ENCODE results near the gene KRT86.
"Not testable (repeated sequence)": the region's sequence is repeated elsewhere in the genome, so short reads cannot be mapped to it uniquely, and the experiment has no call there.

KRT86 gene

DNA sequence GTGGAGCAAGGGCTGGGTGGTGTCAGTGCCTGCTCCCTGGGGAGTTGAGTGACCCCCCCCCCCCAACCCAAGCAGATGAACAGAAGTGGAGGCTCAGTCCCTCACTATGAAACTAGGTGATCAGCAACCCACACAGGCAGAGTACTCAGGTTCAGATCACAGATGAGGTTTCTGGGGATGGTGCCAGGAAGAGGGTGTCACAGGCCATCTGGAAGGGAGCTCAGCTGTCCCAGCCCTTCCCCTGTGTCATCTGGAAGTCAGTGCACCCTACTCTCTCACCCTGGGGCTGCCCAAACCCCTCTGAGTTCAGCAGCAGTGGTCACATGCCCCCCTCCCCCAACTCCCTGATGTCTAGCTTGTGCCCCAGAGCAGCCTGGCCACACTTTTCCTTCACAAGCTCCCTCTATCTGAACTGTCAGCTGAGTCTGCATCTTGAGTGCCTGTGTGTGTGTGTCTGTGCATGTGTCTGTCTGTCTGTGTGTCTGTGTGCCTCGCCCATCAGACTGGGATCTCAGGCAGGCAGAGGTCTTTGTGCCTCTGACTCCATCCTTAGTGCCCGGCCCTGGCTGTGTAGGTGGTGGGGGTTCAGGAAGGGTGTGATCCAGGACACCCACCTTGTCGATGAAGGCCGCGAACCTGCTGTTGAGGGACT is 16.2 kb downstream of the KRT86 start:
- DNase-seq (ENCODE audit: low read depth in 2 of 3, low spot score in 2 of 3) = not testable (repeated sequence)

DNA sequence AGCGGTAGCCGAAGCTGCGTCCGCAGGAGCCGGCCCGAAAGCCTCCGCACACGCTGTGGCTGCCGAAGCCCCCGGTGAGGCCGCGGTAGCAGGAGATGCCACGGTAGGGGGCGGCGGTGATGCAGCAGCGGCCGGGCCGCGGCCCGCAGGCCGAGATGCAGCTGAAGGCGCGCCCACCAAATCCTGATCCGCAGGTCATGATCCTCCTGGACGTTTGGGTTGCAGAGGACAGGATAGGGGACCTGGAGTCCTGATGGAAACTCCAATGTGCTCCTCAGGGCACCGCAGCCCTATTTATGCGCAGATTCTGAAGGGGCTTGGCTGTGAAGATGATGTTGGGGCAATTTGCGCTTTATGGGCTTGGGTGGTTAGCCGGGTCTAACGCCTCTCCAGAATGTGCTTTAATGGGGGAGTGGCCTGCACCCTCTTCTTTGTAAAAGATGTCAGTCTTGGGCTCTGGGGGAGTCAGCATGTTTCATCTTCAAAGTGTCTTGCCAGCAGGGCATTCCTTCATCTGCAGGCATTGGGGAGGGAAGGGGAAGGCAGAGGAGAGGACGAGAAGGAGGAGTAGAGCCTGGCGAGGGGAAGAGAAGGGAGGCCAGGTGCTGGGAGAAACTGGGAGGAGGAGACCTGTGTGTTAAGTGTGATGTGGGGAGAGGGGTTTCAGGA is 17.0 kb downstream of the KRT86 start, which contains the start of gene KRT81:
TSS of gene KRT81 (minus strand) at position 268 of the 669 bp plus-strand sequence. CDS start at position 199, 69 bp downstream.
- DNase-seq (ENCODE audit: low read depth in 2 of 3, low spot score in 2 of 3) = no peak

DNA sequence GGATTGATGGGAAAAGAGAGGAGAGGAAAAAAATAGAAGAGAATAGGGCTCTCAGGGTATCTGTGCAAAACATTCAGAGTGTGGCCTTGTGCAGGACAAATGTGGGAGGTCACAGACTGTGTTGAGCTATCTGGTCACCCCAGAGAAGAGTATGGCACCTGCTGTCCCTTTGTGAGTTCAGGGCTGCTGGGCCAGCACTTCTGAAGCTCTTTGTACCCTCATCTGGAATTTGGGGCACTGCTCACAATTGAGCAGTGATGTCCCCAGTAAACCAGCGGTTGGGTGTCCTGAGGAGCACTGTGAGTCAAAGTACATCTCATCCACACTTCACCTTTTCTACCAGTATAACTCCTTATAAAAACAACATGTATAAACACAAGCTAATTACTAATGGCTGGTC is 19.5 kb downstream of the KRT86 start:
- no peak for DNase-seq (ENCODE audit: low read depth in 2 of 3, low spot score in 2 of 3)

DNA sequence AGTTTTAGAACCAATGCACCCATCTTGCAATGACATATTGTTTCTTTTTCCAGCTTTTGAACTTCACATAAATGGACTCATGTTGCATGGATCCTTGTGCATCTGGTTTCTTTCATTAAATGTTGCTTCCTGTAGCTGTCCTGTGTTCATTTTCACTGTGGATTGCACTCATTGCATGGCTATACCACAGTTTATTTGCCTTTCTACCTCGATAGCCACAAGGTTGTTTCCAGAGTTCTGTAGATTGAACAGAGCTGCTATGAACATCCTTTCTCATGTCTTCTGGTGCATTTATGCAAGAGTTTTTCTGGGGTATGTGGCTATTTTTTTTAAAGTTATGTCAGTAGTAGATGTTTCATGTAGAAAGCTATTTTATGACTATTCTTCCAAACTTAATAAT is 20.4 kb downstream of the KRT86 start:
- DNase-seq (ENCODE audit: low read depth in 2 of 3, low spot score in 2 of 3) = no peak

DNA sequence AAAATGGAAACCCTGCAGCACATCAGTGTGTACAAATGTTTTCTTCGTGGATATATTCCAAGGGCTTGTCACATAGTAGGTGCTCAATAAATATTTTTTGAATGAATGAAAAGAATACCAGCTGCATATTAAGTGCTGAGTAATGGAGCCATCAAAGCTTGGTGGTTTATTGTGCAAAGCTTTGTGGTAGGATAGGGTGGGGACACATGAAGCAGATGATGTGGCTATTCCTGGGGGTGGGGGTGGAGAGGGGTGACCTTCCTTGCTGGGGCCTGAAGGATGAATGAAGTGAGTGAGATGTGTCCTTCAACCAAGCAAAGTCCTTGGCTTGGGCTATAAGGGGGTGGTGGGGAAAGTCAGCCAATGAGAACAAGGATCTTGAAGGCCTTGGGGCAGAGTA is 21.2 kb downstream of the KRT86 start:
- DNase-seq (ENCODE audit: low read depth in 2 of 3, low spot score in 2 of 3) = no peak

DNA sequence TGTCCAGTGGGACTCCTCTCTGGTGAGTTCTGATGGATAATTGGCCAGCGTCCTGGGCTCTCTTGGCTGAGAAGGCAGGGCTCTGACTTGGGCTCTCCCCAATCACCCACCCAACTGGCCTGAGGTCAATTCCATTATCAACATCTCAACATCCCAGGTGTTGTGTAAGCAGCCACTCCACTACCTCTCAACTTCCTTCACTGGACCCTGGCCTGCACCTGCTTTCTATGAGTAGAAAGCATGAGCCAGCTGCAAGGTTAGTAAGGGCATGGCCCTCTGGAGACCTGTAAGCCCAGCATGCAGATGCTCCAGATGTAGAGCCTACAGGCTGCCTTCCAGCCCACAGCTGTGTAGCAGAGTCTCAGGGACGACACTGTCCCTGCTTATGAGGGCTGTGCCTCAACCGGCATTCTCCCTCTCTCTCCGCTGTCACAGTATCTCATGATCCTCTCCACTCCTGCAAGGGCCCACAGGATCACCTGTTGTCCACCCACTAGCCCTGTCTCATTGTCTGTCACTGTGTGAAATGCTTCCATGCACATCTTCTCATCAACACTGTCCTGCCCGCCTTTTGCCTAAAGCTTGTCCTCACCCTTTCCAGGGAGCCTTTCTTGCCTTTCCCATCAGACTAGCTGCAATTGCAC is 22.2 kb downstream of the KRT86 start:
- no peak for DNase-seq (ENCODE audit: low read depth in 2 of 3, low spot score in 2 of 3)

DNA sequence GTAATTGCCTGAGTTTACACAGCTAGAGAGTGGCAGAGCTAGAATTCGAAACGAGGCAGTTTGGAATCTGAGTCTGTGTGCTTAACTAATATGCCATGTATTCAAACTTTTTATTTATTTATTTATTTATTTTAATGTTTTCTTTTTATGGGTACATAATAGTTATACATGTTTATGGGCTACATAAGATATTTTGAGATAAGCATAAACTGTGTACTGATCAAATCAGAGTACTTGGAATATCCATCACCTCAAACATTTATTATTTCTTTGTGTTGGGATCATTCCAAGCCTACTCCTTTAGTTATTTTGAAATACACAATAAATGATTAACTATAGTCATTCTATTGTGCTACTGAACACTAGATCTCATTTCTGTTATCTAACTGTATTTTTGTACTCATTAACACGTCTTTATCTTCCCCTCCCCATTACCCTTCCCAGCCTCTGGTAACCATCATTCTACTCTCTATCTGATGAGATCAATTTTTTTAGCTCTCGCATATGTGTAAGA is 24.3 kb downstream of the KRT86 start:
- DNase-seq (ENCODE audit: low read depth in 2 of 3, low spot score in 2 of 3) = no peak

DNA sequence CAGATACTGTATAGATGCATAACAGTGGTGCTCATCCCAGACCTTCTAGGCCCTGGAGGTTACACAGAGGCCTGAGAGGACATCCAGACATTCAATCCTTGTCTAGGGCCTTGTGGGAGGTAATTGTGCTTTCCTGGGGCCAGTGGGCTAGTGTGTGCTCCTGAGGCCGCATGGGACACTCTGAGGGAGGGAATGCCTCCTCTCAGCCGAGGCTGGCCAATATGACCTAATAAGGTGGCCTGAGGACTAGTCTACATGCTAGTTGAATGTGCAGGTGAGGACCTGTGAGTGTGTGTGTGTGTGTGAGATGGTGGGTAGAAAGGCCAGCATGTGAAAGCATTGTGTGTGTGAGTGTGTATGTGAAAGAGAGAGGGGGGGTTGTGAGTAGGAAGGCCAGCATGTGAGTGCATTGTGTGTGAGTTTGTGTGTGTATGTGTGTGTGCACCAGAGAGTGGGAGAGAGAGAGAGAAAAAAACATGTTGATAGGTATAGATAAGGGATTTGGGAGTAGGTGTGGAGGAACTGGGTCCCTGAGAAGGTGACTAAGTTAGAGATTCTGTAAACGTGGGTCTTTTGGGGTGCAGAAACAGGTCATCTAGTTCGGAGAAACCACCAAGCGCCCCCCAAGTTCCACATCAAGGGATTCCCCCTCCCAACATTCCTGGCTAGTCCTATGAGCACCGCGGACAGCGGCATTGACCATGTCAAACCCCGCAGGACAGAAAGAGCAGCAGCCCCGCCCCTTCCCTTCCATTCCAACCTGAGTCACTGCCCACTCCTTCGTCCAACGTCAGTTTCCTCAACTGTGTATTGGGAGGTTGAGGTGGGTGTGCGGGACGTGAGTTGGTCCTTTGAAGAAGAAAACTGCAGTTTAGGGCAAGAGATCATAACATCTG is 26.6 kb downstream of the KRT86 start:
- DNase-seq (ENCODE audit: low read depth in 2 of 3, low spot score in 2 of 3) = no peak

DNA sequence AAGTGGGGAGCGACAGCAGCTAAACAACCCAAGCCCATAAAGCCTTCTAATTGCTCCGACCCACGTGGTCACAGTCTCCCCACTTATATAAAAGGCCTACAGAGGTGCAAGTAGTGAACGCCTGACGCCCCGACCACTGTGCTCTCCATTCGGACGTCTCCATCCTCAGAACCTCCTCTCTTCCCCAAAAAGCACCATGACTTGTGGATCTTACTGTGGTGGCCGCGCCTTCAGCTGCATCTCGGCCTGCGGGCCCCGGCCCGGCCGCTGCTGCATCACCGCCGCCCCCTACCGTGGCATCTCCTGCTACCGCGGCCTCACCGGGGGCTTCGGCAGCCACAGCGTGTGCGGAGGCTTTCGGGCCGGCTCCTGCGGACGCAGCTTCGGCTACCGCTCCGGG is 27.3 kb downstream of the KRT86 start:
- DNase-seq (ENCODE audit: low read depth in 2 of 3, low spot score in 2 of 3) = not testable (repeated sequence)

DNA sequence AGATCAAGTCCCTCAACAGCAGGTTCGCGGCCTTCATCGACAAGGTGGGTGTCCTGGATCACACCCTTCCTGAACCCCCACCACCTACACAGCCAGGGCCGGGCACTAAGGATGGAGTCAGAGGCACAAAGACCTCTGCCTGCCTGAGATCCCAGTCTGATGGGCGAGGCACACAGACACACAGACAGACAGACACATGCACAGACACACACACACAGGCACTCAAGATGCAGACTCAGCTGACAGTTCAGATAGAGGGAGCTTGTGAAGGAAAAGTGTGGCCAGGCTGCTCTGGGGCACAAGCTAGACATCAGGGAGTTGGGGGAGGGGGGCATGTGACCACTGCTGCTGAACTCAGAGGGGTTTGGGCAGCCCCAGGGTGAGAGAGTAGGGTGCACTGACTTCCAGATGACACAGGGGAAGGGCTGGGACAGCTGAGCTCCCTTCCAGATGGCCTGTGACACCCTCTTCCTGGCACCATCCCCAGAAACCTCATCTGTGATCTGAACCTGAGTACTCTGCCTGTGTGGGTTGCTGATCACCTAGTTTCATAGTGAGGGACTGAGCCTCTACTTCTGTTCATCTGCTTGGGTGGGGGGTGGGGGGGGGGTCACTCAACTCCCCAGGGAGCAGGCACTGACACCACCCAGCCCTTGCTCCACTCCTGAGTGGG is 27.9 kb downstream of the KRT86 start:
- DNase-seq (ENCODE audit: low read depth in 2 of 3, low spot score in 2 of 3) = not testable (repeated sequence)

DNA sequence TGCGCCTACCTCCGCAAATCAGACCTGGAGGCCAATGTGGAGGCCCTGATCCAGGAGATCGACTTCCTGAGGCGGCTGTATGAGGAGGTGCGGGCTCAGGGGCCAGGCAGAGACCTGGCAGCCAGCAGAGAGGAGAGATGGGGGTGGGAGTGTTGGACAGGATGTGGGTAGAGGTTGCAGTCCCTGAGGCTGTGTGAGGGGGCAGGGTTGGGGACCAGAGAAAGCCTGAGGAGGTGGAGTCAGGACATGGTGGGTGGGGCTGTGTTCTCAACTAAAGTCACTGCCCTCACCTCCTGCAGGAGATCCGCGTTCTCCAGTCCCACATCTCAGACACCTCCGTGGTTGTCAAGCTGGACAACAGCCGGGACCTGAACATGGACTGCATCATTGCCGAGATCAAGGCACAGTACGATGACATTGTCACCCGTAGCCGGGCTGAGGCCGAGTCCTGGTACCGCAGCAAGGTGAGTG is 30.5 kb downstream of the KRT86 start:
- not testable (repeated sequence) for DNase-seq (ENCODE audit: low read depth in 2 of 3, low spot score in 2 of 3)

DNA sequence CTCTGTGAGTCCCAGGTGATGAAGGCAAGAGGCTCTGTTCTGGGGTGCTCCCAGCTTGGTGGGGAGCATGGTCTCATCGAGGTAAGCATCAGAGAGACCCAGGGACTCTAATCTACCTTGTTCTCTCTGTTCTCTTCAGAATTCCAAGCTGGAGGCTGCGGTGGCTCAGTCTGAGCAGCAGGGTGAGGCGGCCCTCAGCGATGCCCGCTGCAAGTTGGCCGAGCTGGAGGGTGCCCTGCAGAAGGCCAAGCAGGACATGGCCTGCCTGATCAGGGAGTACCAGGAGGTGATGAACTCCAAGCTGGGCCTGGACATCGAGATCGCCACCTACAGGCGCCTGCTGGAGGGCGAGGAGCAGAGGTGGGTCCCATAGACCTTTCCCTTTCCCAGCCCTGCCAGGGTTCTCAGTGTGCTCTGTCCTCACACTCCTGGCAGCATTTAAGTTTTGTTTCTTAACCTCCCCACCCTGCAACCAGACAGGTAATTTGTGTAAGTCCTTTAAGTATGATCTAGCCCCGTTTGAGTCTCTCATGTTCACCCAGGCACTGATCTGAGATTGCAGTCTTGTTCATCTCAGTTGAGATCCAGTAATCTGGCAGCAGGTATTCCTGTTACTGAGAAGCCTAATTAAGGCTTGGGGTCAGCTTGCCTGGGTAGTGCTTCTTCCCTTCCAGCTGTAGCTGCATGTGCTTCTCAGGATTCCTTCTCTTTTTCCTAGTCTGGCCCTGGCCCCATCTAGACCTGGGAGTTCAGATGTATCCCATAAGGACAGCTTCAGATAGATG is 31.7 kb downstream of the KRT86 start:
- no peak for DNase-seq (ENCODE audit: low read depth in 2 of 3, low spot score in 2 of 3)

DNA sequence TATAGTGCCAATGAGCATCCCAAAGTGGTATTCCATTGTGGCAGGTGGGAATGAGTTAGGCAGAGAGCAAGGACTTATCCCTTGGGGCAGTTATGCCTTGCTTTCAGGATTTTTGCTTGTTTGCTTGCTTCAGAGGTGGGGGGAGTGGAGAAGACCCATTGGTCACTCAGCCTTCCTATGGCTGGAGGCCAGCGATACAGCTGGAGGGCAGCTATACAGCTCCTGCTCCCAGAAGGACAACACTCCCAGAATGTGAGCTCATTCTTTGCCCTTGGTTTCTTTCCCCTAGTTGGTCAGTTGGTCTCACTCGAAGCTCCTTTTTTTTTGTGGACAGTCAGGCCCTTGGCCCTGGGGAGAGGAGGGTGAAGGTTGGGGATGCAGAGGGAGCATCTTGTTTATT is 32.3 kb downstream of the KRT86 start:
- DNase-seq (ENCODE audit: low read depth in 2 of 3, low spot score in 2 of 3) = no peak

DNA sequence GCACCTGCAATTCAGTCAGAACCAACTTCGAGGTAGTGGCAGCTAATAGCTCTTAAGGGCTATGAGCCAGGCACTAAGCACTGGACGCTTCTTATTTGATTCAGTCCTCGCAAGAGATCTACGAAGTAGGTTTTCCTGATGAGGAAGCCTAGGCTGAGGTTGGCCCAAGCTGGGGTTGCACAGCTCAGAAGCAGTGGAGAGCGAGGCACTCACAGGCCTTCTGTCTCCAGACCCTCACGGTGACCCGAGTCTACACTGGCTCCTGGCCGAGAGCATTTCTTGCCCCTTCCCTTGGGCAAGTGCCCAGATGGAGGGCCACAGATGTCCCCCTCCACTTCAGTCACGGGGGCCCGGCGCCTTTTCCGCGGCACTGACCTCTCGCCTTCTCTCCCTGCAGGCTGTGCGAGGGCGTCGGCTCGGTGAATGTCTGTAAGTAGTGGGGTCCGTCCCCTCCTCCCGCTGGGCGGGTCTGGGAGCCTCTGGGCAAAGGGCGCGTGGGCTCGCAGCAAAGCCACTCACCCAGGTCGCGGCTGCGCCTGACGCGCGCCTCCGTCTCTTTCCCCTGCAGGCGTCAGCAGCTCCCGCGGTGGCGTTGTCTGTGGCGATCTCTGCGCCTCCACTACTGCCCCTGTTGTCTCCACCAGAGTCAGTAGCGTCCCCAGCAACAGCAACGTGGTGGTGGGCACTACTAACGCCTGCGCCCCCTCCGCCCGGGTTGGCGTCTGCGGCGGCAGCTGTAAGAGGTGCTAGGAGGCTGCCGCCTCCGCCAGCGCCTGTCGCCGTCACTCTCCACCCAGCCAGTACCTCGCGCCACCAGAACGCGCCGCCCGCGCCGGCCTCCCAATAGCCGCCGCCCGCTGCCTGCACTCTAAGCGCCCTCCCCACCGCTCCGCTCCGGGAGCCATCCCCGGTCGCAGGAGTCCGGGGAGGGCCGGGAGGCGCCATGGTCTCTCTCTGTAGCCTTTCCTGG is 33.7 kb downstream of the KRT86 start:
- peak in 2 of 3 experiments; percentile 19 to 32 for DNase-seq (ENCODE audit: low read depth in 2 of 3, low spot score in 2 of 3)

DNA sequence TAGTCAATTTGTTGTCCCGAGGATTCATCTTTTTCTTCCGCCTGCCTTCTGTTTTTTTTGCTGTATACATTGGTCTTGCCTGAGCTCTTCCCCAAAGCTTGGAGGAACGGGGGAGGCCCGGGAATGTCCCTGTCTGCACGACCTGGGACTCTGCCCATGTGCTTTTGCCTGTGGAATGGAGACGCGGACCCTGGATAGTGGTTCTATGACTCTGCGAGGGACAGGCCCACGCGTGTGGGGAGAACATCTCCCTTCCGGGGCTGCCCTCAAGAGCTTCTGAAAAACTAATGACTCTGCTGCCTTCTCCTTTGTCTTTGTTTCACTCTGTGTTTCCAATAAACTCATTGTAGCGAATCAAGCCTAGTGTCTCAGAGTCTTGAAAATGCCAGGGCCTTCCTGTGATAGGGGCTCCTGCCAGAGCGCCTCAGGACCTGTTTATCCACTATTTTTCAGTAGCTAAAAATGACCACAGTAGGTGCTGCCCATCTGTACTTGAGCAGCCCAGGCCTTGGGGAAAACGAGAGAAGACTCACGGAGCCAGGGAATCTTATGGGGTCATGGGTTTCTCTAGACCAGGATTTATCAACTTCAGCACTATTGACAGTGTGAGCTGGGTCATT is 34.5 kb downstream of the KRT86 start:
- DNase-seq (ENCODE audit: low read depth in 2 of 3, low spot score in 2 of 3) = no peak

DNA sequence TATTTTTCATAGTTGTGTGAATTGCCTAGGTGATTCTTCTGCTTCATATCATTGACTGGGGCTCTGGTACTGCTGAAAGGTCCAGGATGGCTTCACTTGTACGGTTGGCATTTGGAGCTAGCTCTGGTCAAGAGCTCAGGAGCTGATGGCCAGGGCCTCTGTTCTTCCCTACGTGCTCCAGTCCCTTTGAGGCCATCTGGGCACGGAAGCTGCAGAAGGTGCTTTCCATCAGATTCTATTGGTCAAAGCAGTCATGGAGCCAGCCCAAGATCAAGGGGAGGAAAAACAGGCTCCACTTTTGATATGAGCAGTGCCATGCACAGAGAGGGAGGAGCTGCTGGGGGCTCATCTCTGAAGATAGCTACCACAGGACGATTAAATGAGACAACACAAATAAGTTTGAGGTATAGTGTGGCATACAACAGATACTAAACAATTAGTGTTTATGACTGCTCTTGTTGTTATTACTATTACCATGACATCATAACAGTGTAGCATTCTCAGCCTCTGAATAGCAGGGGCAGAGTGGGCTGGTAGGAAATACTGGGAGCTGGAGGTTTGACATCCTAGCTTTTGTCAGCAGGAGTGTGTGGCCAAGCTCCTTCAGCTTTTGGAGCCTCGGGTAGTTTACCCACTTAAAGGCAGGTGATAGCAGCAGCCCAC is 36.3 kb downstream of the KRT86 start:
- no peak for DNase-seq (ENCODE audit: low read depth in 2 of 3, low spot score in 2 of 3)

DNA sequence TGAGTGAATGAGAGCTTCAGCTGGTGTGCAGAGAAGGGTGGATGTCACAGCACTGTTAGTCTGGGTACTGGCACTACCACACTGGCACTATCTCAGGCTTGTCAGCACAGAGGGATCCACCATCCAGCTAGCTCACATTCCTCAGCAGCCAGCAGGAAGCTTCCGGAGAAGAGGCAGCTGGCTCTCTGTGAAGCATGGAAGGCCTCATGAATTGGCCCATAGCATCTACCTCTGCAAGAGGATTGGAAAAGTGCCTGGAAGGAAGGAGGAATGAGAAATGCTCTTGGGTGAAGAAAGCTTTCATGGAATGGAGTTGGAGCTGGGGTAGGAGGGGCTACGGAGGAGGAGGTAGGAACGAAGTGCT is 36.8 kb downstream of the KRT86 start:
- DNase-seq (ENCODE audit: low read depth in 2 of 3, low spot score in 2 of 3) = no peak

DNA sequence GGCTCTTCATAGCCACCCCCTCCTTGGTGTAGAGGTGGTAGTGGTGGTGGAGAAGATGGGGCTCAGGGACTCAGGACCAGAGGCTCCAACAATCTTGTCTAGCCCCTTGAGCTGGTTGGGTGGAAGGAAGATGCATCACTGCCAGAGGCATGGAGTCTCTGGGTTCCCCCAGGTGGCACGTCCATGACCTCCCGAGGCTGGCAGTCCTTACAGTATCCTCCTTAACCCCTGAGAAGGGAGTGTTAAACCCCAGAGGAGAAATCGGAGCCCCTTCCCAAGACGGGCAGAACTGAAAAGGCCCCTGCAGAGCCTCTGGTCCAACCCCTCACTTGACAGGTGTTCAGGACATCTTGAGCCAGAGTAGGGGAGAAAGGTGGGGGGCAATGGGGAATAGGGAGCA is 37.6 kb downstream of the KRT86 start:
- DNase-seq (ENCODE audit: low read depth in 2 of 3, low spot score in 2 of 3) = no peak

Data from activated CD8-positive, alpha-beta memory T cell treated with anti-CD3 and anti-CD28 coated beads for 48 hours (primary cell).